ENCODE measurements around the gene OR1N1. TPM values are rescaled to one million over a fixed set of nuclear protein-coding genes. Genes with fewer than 3 reads are reported as not detected.

Gene OR1N1
- total and polyA plus RNA-seq, 2 donors (not counting 3 experiments of a cell fraction or from before 2014, with no cell fraction given): 0.08 TPM; not detected in 1

GRCh38 chr9:122477826-122478225, 49.3 kb downstream of the OR1N1 start, which contains the start of gene OR1J1:
TSS of gene OR1J1 (minus strand) at chr9:122477926. CDS start at chr9:122477926, 0 bp downstream.
- Histone ChIP-seq H4K20me1 (replicated peaks; ENCODE audit: control insufficient read depth, extremely low read depth, insufficient read depth, low read length) (no peaks in the 10 kb centered on the region), H3K79me2 (ENCODE audit: control insufficient read depth, insufficient read depth, low read length) (no peaks in the 10 kb centered on the region), H3K27me3 (ENCODE audit: control insufficient read depth in 2 of 2, insufficient read depth in 2 of 2, low read length in 2 of 2) (peaks cover 10% of the 10 kb centered on the region in 2 experiments), H3K4me3 (replicated peaks in 1 of 3; ENCODE audit: insufficient read depth in 1 of 3, low read depth in 1 of 3, low read length in 3 of 3) (no peak within 1 kb of the TSS), H3K9ac (replicated peaks; ENCODE audit: extremely low read depth, insufficient read depth, low read length) (no peak within 1 kb of the TSS), H3K4me2 (ENCODE audit: insufficient read depth, low read length) (no peak within 1 kb of the TSS), H3K9me1 (replicated peaks; ENCODE audit: control insufficient read depth, extremely low read depth, insufficient read depth, low read length) (no peaks in the 10 kb centered on the region), H3K27ac (ENCODE audit: insufficient read depth, low read depth, low read length) (no peak within 1 kb of the TSS), H3K4me1 (ENCODE audit: control insufficient read depth, extremely low read depth, insufficient read depth, low read length) (no peaks in the 10 kb centered on the region), H3K36me3 (ENCODE audit: control insufficient read depth in 2 of 2, extremely low read depth in 1 of 2, insufficient read depth in 2 of 2, low read length in 2 of 2) (no peaks in the 10 kb centered on the region), H2AFZ (ENCODE audit: low read depth, low read length) (no peak within 1 kb of the TSS), H3K9me3 (replicated peaks; ENCODE audit: control insufficient read depth, insufficient read depth, low read length) (no peaks in the 10 kb centered on the region)
- ChIA-PET POLR2A (no interaction called here), CTCF (interaction anchor here (0.6 to 1.3 kb wide), 3 partner anchors 12 to 378 kb away, joined by 3 to 4 read pairs (median 4); no protein-coding TSS in a partner anchor)
- DNase-seq (ENCODE audit: low read depth, low spot score) (no peak), FAIRE-seq (no peak)
- TF ChIP-seq GATA2 (IDR thresholded peaks at IDR 0.05; ENCODE audit: insufficient read depth, insufficient read length, low read depth, low read length): no peak
- TF ChIP-seq POLR2A (IDR thresholded peaks at IDR 0.05; ENCODE audit: low read depth, low read length): no peak
- no TSS peak for BruUV-seq (replicated peaks)
- intact Hi-C loops (cut with micrococcal nuclease) (no loop called here), dilution Hi-C loops (cut with MboI; ENCODE audit: extremely low pct_ligation_motif_present, low sequenced_read_pairs) (no loop called here)

DNA sequence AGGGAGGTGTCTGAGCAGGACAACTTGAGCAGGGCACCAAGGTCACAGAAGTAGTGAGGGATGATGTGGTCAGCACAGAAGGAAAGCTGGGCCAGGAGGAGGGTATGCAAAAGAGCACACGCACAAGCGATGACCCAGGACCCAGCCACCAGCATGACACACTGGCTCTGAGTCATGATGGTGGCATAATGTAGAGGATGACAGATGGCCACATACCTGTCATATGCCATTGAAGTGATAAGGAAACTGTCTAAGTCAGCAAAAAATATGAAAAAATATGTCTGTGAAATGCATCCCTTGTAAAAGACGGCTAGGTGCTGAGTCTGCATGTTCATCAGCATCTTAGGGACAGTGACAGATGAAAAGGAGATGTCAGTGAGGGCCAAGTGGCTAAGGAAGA, 49.7 kb downstream of the OR1N1 start:
- no peaks in the 10 kb centered on the region for H3K79me2 ChIP-seq (ENCODE audit: control insufficient read depth, insufficient read depth, low read length)
- dilution Hi-C loops (cut with MboI; ENCODE audit: extremely low pct_ligation_motif_present, low sequenced_read_pairs): no loop called here
- H3K27ac ChIP-seq (ENCODE audit: insufficient read depth, low read depth, low read length): no peak overlapping the region
- H3K4me1 ChIP-seq (ENCODE audit: control insufficient read depth, extremely low read depth, insufficient read depth, low read length): no peaks in the 10 kb centered on the region
- H3K27me3 ChIP-seq (ENCODE audit: control insufficient read depth in 2 of 2, insufficient read depth in 2 of 2, low read length in 2 of 2): peaks cover 10 to 11% of the 10 kb centered on the region in 2 experiments
- H3K36me3 ChIP-seq (ENCODE audit: control insufficient read depth in 2 of 2, extremely low read depth in 1 of 2, insufficient read depth in 2 of 2, low read length in 2 of 2): no peaks in the 10 kb centered on the region
- H3K9me3 ChIP-seq (replicated peaks; ENCODE audit: control insufficient read depth, insufficient read depth, low read length): no peaks in the 10 kb centered on the region
- intact Hi-C loops (cut with micrococcal nuclease): no loop called here
- TF ChIP-seq POLR2AphosphoS5 (IDR thresholded peaks at IDR 0.05; ENCODE audit: insufficient read depth, low read depth, low read length) (no peak), JUN (IDR thresholded peaks at IDR 0.05; ENCODE audit: borderline replicate concordance, insufficient read depth, insufficient read length, low read depth) (no peak), GATA2 (IDR thresholded peaks at IDR 0.05; ENCODE audit: insufficient read depth, insufficient read length, low read depth, low read length) (no peak), FOS (IDR thresholded peaks at IDR 0.05; ENCODE audit: borderline replicate concordance, insufficient read depth, low read length) (no peak), MYC (IDR thresholded peaks at IDR 0.05; ENCODE audit: low read depth, low read length) (no peak), POLR2A (IDR thresholded peaks at IDR 0.05; ENCODE audit: low read depth, low read length) (no peak), MAX (IDR thresholded peaks at IDR 0.05; ENCODE audit: insufficient read depth, insufficient read length) (no peak), EZH2 (IDR thresholded peaks at IDR 0.05; ENCODE audit: borderline replicate concordance, low read depth, low read length, severe bottlenecking) (no peak), CTCF (IDR thresholded peaks at IDR 0.05; ENCODE audit: extremely low read depth in 1 of 2, insufficient read depth in 1 of 2, low read depth in 1 of 2, low read length in 2 of 2) (no peak)
- H3K9me1 ChIP-seq (replicated peaks; ENCODE audit: control insufficient read depth, extremely low read depth, insufficient read depth, low read length): no peaks in the 10 kb centered on the region
- ChIA-PET CTCF (interaction anchor here (0.6 to 1.3 kb wide), 2 partner anchors 12 to 21 kb away, joined by 3 to 4 read pairs; no protein-coding TSS in a partner anchor), POLR2A (no interaction called here)
- FAIRE-seq: no peak
- no peak overlapping the region for H3K4me2 ChIP-seq (ENCODE audit: insufficient read depth, low read length)
- H3K9ac ChIP-seq (replicated peaks; ENCODE audit: extremely low read depth, insufficient read depth, low read length): no peak overlapping the region
- H4K20me1 ChIP-seq (replicated peaks; ENCODE audit: control insufficient read depth, extremely low read depth, insufficient read depth, low read length): no peaks in the 10 kb centered on the region
- DNase-seq (ENCODE audit: low read depth, low spot score): no peak
- no TSS peak for BruUV-seq (replicated peaks)
- no peak overlapping the region for H3K4me3 ChIP-seq (replicated peaks in 1 of 3; ENCODE audit: insufficient read depth in 1 of 3, low read depth in 1 of 3, low read length in 3 of 3)
- no peak overlapping the region for H2AFZ ChIP-seq (ENCODE audit: low read depth, low read length)

Data from endothelial cell of umbilical vein (primary cell).